Forelimb muscle (tissue), 1 donor: Measurements from ENCODE around the gene THOP1. TPM values are rescaled to one million over a fixed set of nuclear protein-coding genes. Genes with fewer than 3 reads are reported as not detected.
"Not testable (repeated sequence)": the region's sequence is repeated elsewhere in the genome, so short reads cannot be mapped to it uniquely, and the experiment has no call there.

Experiments
- DNase-seq: peaks from one replicate; pipeline ENCODE4 v3.0.0-alpha.2; 2013; ENCODE audit warnings: low read depth
- polyA plus RNA-seq: library from polyadenylated mRNA; unstranded; fragments of 120-200 nt; gene quantifications from one replicate; pipeline ENCODE4 v1.2.1, GENCODE V29; 2013; ENCODE audit not compliant: insufficient read length

THOP1 gene
- polyA plus RNA-seq, 1 donor: 44.7 TPM

GRCh38 chr19:2782936-2783780, 2.1 kb upstream of the THOP1 start, which contains the start of gene SGTA:
Gene SGTA (minus strand): TSS chr19:2783273. CDS start chr19:2769068, 14,205 bp downstream.
- peak; percentile 95 for DNase-seq

- no peak for DNase-seq
These were observed 1.5 kb upstream of the THOP1 start for GRCh38 chr19:2783781-2784145.

- DNase-seq: no peak
These were observed 1.8 kb downstream of the THOP1 start for GRCh38 chr19:2787115-2787514.

GRCh38 chr19:2788237-2788636, 2.9 kb downstream of the THOP1 start:
- no peak for DNase-seq

GRCh38 chr19:2790194-2790556, 4.9 kb downstream of the THOP1 start:
- no peak for DNase-seq

- DNase-seq: no peak
These were observed 5.4 kb downstream of the THOP1 start for GRCh38 chr19:2790557-2791271.

- no peak for DNase-seq
These were observed 6.1 kb downstream of the THOP1 start for GRCh38 chr19:2791440-2791839.

GRCh38 chr19:2791876-2792275, 6.6 kb downstream of the THOP1 start:
- DNase-seq: no peak

GRCh38 chr19:2792666-2793065, 7.4 kb downstream of the THOP1 start:
- not testable (repeated sequence) for DNase-seq

GRCh38 chr19:2793126-2793525, 7.8 kb downstream of the THOP1 start:
- DNase-seq: no peak

GRCh38 chr19:2793577-2793976, 8.3 kb downstream of the THOP1 start:
- DNase-seq: no peak

GRCh38 chr19:2795827-2796658, 10.7 kb downstream of the THOP1 start:
- no peak for DNase-seq

- DNase-seq: no peak
These were observed 11.5 kb downstream of the THOP1 start for GRCh38 chr19:2796659-2797266.

GRCh38 chr19:2797280-2797679, 12.0 kb downstream of the THOP1 start:
- DNase-seq: no peak

- DNase-seq: no peak
These were observed 12.9 kb downstream of the THOP1 start for GRCh38 chr19:2798158-2798685.

GRCh38 chr19:2798733-2799132, 13.4 kb downstream of the THOP1 start:
- no peak for DNase-seq

GRCh38 chr19:2799273-2800020, 14.1 kb downstream of the THOP1 start:
- DNase-seq: no peak

- DNase-seq: no peak
These were observed 15.2 kb downstream of the THOP1 start for GRCh38 chr19:2800506-2800905.

- no peak for DNase-seq
These were observed 17.5 kb downstream of the THOP1 start for GRCh38 chr19:2802826-2803225.

GRCh38 chr19:2803486-2804155, 18.3 kb downstream of the THOP1 start:
- no peak for DNase-seq
